GM23338 (cell line): ENCODE data around the gene LRCH4.
A peak's percentile ranks its signal among the peaks of the same experiment; 100 is the strongest.

Experiments
- CREB1 ChIP-seq: fragments of 250-450 bp; sonication (Bioruptor Pico); IDR thresholded peaks from 2 replicates; pipeline ENCODE4 v1.5.0; 2020; ENCODE audit warnings: low read depth, mild to moderate bottlenecking, moderate library complexity
- CTCF ChIP-seq, 2 experiments: fragments of 200-600 bp in 1 of 2; sonication (generic) in 1 of 2; conservative IDR thresholded peaks; 2 replicates each; pipeline versions ENCODE4 v1.5.1 to v1.6.1; 2016 to 2017; ENCODE audit warnings: antibody characterized with exemption in 2 of 2, low read depth in 2 of 2, mild to moderate bottlenecking in 2 of 2, moderate library complexity in 1 of 2
- ETS1 ChIP-seq: IDR thresholded peaks from 2 replicates; pipeline ENCODE4 v1.6.1; 2016; ENCODE audit warnings: antibody characterized with exemption
- EZH2 ChIP-seq: fragments of 200-600 bp; sonication (generic); IDR thresholded peaks from one replicate; pipeline ENCODE4 v1.8.0; 2017; ENCODE audit warnings: antibody characterized with exemption, mild to moderate bottlenecking, low read depth; ENCODE audit not compliant: unreplicated experiment
- EZH2phosphoT487 ChIP-seq: fragments of 200-600 bp; sonication (generic); IDR thresholded peaks from one replicate; pipeline ENCODE4 v1.8.1; 2018; ENCODE audit warnings: antibody characterized with exemption; ENCODE audit not compliant: unreplicated experiment
- JUNB ChIP-seq: IDR thresholded peaks from one replicate; pipeline ENCODE4 v1.6.1; 2016; ENCODE audit warnings: antibody characterized with exemption; ENCODE audit not compliant: unreplicated experiment
- NANOG ChIP-seq: IDR thresholded peaks from 2 replicates; pipeline ENCODE4 v1.6.1; 2016; ENCODE audit warnings: antibody characterized with exemption, borderline replicate concordance
- POLR2AphosphoS5 ChIP-seq: IDR thresholded peaks from 2 replicates; pipeline ENCODE4 v1.6.1; 2016; ENCODE audit warnings: antibody characterized with exemption, low read depth
- STAT1 ChIP-seq: IDR thresholded peaks from one replicate; pipeline ENCODE4 v1.6.1; 2016; ENCODE audit warnings: antibody characterized with exemption; ENCODE audit not compliant: unreplicated experiment
- ZNF114 ChIP-seq: fragments of 250-450 bp; sonication (Bioruptor Pico); IDR thresholded peaks from 2 replicates; pipeline ENCODE4 v1.5.0; 2020; ENCODE audit warnings: mild to moderate bottlenecking, moderate library complexity
- ZNF331 ChIP-seq: fragments of 250-450 bp; sonication (Bioruptor Pico); IDR thresholded peaks from 2 replicates; pipeline ENCODE4 v1.5.0; 2020; ENCODE audit warnings: low read depth, mild to moderate bottlenecking, moderate library complexity
- TF ChIP-seq, protein P1 (sequence below): IDR thresholded peaks from one replicate; pipeline ENCODE4 v1.6.1; 2018; ENCODE audit warnings: antibody characterized with exemption; ENCODE audit not compliant: unreplicated experiment

DNA sequence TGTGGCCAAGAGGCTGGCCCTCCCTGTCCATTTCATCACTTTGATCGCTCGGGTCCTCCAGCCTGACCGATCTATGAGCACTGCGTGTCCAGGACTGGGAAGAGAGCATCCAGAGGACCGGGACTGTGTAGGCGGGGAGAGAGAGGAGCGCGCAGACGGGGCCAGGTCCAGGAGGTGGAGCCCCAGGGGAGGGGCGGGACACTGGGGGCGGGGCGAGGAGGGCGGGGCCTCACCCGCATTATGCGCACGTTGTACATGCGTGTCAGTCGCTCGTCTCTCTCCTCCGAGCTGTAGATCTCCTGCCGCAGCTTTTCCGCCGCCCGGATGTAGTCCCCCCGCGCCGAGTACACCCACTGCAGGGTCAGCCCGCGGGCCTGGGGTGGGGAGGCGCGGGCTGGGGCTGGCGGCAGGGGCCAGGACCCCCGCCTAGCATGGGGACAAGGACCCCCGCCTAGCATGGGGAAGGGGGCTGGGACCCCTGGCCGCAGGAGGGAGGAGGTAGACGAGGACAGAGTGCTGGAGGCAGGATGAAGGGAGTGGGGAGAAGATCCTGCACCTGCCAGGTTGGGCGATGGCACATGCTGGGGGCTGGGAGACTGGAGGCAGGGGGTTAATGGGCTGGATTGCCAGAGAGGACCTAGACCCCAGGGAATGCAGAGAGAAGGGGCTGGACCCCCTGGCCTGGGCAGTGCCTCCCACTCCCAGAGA is 40.8 kb upstream of the LRCH4 start:
- TF ChIP-seq CTCF (conservative IDR thresholded peaks at IDR 0.05; ENCODE audit: low read depth in 2 of 2) (no peak), ZNF331 (CRISPR knock-in tag) (no peak), EZH2 (no peak), JUNB (no peak), STAT1 (no peak), ETS1 (no peak), EZH2phosphoT487 (no peak), POLR2AphosphoS5 (peak; percentile 76), NANOG (no peak), CREB1 (CRISPR knock-in tag) (no peak), ZNF114 (CRISPR knock-in tag) (no peak)
- TF ChIP-seq, protein P1, sequence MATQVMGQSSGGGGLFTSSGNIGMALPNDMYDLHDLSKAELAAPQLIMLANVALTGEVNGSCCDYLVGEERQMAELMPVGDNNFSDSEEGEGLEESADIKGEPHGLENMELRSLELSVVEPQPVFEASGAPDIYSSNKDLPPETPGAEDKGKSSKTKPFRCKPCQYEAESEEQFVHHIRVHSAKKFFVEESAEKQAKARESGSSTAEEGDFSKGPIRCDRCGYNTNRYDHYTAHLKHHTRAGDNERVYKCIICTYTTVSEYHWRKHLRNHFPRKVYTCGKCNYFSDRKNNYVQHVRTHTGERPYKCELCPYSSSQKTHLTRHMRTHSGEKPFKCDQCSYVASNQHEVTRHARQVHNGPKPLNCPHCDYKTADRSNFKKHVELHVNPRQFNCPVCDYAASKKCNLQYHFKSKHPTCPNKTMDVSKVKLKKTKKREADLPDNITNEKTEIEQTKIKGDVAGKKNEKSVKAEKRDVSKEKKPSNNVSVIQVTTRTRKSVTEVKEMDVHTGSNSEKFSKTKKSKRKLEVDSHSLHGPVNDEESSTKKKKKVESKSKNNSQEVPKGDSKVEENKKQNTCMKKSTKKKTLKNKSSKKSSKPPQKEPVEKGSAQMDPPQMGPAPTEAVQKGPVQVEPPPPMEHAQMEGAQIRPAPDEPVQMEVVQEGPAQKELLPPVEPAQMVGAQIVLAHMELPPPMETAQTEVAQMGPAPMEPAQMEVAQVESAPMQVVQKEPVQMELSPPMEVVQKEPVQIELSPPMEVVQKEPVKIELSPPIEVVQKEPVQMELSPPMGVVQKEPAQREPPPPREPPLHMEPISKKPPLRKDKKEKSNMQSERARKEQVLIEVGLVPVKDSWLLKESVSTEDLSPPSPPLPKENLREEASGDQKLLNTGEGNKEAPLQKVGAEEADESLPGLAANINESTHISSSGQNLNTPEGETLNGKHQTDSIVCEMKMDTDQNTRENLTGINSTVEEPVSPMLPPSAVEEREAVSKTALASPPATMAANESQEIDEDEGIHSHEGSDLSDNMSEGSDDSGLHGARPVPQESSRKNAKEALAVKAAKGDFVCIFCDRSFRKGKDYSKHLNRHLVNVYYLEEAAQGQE: peak; percentile 12
